Epithelial cell of prostate (primary cell): ENCODE results near the gene FOXO6.

Experiments used
- DNase-seq: peaks from one replicate; pipeline ENCODE4 v3.0.0-alpha.2; 2011; ENCODE audit warnings: low read depth, low spot score
- H3K27ac ChIP-seq: fragments of 450-650 bp; 2 replicates; pipeline ENCODE4 v1.5.1; 2017; ENCODE audit warnings: mild to moderate bottlenecking

FOXO6 gene

GRCh38 chr1:41360786-41361494 lies at the start of gene FOXO6:
Gene FOXO6 (plus strand): TSS chr1:41361434.
- H3K27ac ChIP-seq: peak within 1 kb of the TSS; percentile 16
- DNase-seq: peak; percentile 84

GRCh38 chr1:41312991-41313645 lies 48.1 kb upstream of the FOXO6 start:
- no peak for DNase-seq
- no peak overlapping the region for H3K27ac ChIP-seq

GRCh38 chr1:41313661-41314131 lies 47.5 kb upstream of the FOXO6 start:
- DNase-seq: no peak
- no peak overlapping the region for H3K27ac ChIP-seq

GRCh38 chr1:41314376-41315145 lies 46.7 kb upstream of the FOXO6 start:
- H3K27ac ChIP-seq: no peak overlapping the region
- DNase-seq: no peak

- DNase-seq: no peak
- H3K27ac ChIP-seq: no peak overlapping the region
Measured at GRCh38 chr1:41315146-41315822, 46.0 kb upstream of the FOXO6 start.

- DNase-seq: no peak
- H3K27ac ChIP-seq: no peak overlapping the region
Measured at GRCh38 chr1:41315871-41316270, 45.4 kb upstream of the FOXO6 start.

GRCh38 chr1:41317361-41317760 lies 43.9 kb upstream of the FOXO6 start:
- no peak overlapping the region for H3K27ac ChIP-seq
- no peak for DNase-seq

GRCh38 chr1:41318135-41318534 lies 43.1 kb upstream of the FOXO6 start:
- DNase-seq: no peak
- no peak overlapping the region for H3K27ac ChIP-seq

- no peak for DNase-seq
- no peak overlapping the region for H3K27ac ChIP-seq
Measured at GRCh38 chr1:41319106-41319755, 42.0 kb upstream of the FOXO6 start.

- H3K27ac ChIP-seq: no peak overlapping the region
- DNase-seq: no peak
Measured at GRCh38 chr1:41319807-41320711, 41.2 kb upstream of the FOXO6 start.

- no peak for DNase-seq
- H3K27ac ChIP-seq: no peak overlapping the region
Measured at GRCh38 chr1:41320895-41321676, 40.1 kb upstream of the FOXO6 start.

- H3K27ac ChIP-seq: no peak overlapping the region
- DNase-seq: no peak
Measured at GRCh38 chr1:41322101-41322661, 39.1 kb upstream of the FOXO6 start.

- DNase-seq: no peak
- H3K27ac ChIP-seq: no peak overlapping the region
Measured at GRCh38 chr1:41322835-41323234, 38.4 kb upstream of the FOXO6 start.

GRCh38 chr1:41323243-41323642 lies 38.0 kb upstream of the FOXO6 start:
- H3K27ac ChIP-seq: no peak overlapping the region
- peak; percentile 34 for DNase-seq

- H3K27ac ChIP-seq: no peak overlapping the region
- no peak for DNase-seq
Measured at GRCh38 chr1:41325801-41326200, 35.4 kb upstream of the FOXO6 start.

- H3K27ac ChIP-seq: no peak overlapping the region
- no peak for DNase-seq
Measured at GRCh38 chr1:41327383-41327999, 33.7 kb upstream of the FOXO6 start.

GRCh38 chr1:41328001-41328615 lies 33.1 kb upstream of the FOXO6 start:
- no peak for DNase-seq
- no peak overlapping the region for H3K27ac ChIP-seq
